ENCODE measurements around the gene RFX1. TPM values are rescaled to one million over a fixed set of nuclear protein-coding genes. Genes with fewer than 3 reads are reported as not detected.
"Not testable (repeated sequence)": the region's sequence is repeated elsewhere in the genome, so short reads cannot be mapped to it uniquely, and the experiment has no call there.

The RFX1 gene
- polyA plus RNA-seq, 1 donor (not counting 4 experiments of a cell fraction or from before 2014, with no cell fraction given) = 0.45 TPM

DNA sequence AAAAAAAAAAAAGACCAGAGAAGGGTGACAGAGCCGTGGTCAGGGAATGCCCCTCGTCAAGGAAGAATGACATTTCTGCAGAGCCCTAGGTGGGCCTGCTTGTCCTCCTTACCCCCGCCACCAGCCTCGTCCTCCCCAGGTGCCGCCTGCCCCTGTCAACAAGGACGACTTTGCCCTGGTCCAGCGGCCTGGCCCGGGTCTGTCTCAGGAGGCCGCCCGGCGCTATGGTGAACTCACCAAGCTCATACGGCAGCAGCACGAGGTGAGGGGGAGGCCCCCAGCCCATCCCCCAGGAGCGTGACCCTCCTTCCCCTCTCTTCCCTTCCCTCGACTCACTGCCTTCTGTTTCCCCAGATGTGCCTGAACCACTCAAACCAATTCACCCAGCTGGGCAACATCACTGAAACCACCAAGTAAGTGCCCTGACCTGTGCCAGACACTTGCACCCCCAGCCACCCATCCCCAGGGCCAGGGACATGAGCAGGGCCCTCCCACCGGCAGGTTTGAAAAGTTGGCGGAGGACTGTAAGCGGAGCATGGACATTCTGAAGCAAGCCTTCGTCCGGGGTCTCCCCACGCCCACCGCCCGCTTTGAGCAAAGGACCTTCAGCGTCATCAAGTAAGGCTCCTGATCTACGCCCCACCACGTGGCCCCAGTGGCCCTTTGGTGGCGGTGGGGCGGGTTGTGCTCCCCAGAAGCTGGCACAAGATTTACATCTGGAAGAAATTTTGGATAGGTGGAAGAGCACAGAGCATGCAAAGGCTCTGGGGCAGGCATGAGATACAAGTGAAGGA is 82.7 kb downstream of the RFX1 start:
- H3K9me1 ChIP-seq (ENCODE audit: control insufficient read depth, extremely low read depth, insufficient read depth, low read length) = no peaks in the 10 kb centered on the region
- no peaks in the 10 kb centered on the region for H3K79me2 ChIP-seq (ENCODE audit: control insufficient read depth, insufficient read depth, low read length)
- no peak overlapping the region for H3K4me2 ChIP-seq (ENCODE audit: control insufficient read depth, extremely low read depth, insufficient read depth, low read depth, low read length)
- no peak overlapping the region for H3K27ac ChIP-seq (ENCODE audit: control insufficient read depth, insufficient read depth, low read length)
- H3K27me3 ChIP-seq (ENCODE audit: control insufficient read depth, extremely low read depth, insufficient read depth, low read length) = no peaks in the 10 kb centered on the region
- H4K20me1 ChIP-seq (ENCODE audit: control insufficient read depth, extremely low read depth, insufficient read depth, low read length) = no peaks in the 10 kb centered on the region
- H2AFZ ChIP-seq (ENCODE audit: control insufficient read depth, low read length) = no peak overlapping the region
- H3K4me3 ChIP-seq (ENCODE audit: control insufficient read depth in 2 of 3, extremely low read depth in 1 of 3, insufficient read depth in 2 of 3, low read depth in 1 of 3, low read length in 3 of 3) = no peak overlapping the region
- H3K9ac ChIP-seq (ENCODE audit: control insufficient read depth, extremely low read depth, insufficient read depth, low read length) = no peak overlapping the region
- dilution Hi-C loops (cut with MboI; ENCODE audit: extremely low pct_ligation_motif_present, low sequenced_read_pairs) = no loop called here
- DNase-seq (ENCODE audit: low read depth, low spot score) (no peak), FAIRE-seq (no peak)
- H3K36me3 ChIP-seq (ENCODE audit: control insufficient read depth in 2 of 2, extremely low read depth in 1 of 2, insufficient read depth in 2 of 2, low read length in 2 of 2) = peaks cover 26 to 27% of the 10 kb centered on the region in 2 experiments
- H3K4me1 ChIP-seq (ENCODE audit: control insufficient read depth, extremely low read depth, insufficient read depth, low read length) = no peaks in the 10 kb centered on the region
- H3K9me3 ChIP-seq (ENCODE audit: control insufficient read depth, low read depth, low read length) = no peaks in the 10 kb centered on the region
- no peak for TF ChIP-seq EZH2 (IDR thresholded peaks at IDR 0.05; ENCODE audit: low read length)
- TF ChIP-seq, protein P1, sequence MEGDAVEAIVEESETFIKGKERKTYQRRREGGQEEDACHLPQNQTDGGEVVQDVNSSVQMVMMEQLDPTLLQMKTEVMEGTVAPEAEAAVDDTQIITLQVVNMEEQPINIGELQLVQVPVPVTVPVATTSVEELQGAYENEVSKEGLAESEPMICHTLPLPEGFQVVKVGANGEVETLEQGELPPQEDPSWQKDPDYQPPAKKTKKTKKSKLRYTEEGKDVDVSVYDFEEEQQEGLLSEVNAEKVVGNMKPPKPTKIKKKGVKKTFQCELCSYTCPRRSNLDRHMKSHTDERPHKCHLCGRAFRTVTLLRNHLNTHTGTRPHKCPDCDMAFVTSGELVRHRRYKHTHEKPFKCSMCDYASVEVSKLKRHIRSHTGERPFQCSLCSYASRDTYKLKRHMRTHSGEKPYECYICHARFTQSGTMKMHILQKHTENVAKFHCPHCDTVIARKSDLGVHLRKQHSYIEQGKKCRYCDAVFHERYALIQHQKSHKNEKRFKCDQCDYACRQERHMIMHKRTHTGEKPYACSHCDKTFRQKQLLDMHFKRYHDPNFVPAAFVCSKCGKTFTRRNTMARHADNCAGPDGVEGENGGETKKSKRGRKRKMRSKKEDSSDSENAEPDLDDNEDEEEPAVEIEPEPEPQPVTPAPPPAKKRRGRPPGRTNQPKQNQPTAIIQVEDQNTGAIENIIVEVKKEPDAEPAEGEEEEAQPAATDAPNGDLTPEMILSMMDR (optimal IDR thresholded peaks at IDR 0.05 in 1 of 3, IDR thresholded peaks at IDR 0.05 in 1 of 3, conservative IDR thresholded peaks at IDR 0.05 in 1 of 3; ENCODE audit: extremely low read depth in 1 of 3, insufficient read depth in 2 of 3, low read length in 3 of 3) = no peak

DNA sequence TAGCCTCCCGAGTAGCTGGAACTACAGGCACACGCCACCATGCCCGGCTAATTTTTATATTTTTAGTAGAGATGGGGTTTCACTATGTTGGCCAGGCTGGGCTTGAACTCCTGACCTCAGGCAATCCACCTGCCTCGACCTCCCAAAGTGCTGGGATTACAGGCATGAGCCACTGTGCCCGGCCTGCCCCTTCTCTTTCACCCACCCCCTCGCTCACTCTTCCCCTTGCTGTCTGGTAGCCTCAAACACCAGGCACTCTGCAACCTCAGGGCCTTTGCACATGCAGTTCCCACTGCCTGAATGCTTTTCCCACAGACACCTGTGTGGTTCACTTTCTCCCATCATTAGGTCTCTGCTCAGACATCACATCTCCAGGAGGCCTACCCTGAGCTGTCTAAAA is 84.0 kb downstream of the RFX1 start:
- H3K27me3 ChIP-seq (ENCODE audit: control insufficient read depth, extremely low read depth, insufficient read depth, low read length); dilution Hi-C loops (cut with MboI; ENCODE audit: extremely low pct_ligation_motif_present, low sequenced_read_pairs); H3K27ac ChIP-seq (ENCODE audit: control insufficient read depth, insufficient read depth, low read length); FAIRE-seq; H3K4me3 ChIP-seq (ENCODE audit: control insufficient read depth in 2 of 3, extremely low read depth in 1 of 3, insufficient read depth in 2 of 3, low read depth in 1 of 3, low read length in 3 of 3); H3K4me2 ChIP-seq (ENCODE audit: control insufficient read depth, extremely low read depth, insufficient read depth, low read depth, low read length); DNase-seq (ENCODE audit: low read depth, low spot score); H3K9me1 ChIP-seq (ENCODE audit: control insufficient read depth, extremely low read depth, insufficient read depth, low read length); H3K4me1 ChIP-seq (ENCODE audit: control insufficient read depth, extremely low read depth, insufficient read depth, low read length); H3K9ac ChIP-seq (ENCODE audit: control insufficient read depth, extremely low read depth, insufficient read depth, low read length); H4K20me1 ChIP-seq (ENCODE audit: control insufficient read depth, extremely low read depth, insufficient read depth, low read length); H2AFZ ChIP-seq (ENCODE audit: control insufficient read depth, low read length); H3K79me2 ChIP-seq (ENCODE audit: control insufficient read depth, insufficient read depth, low read length); H3K9me3 ChIP-seq (ENCODE audit: control insufficient read depth, low read depth, low read length): not testable (repeated sequence)
- H3K36me3 ChIP-seq (ENCODE audit: control insufficient read depth in 2 of 2, extremely low read depth in 1 of 2, insufficient read depth in 2 of 2, low read length in 2 of 2) = peaks cover 28 to 29% of the 10 kb centered on the region in 2 experiments
